OCI-LY3 (cell line): Measurements from ENCODE around the gene EBLN1.

ENCODE experiments used
- EZH2phosphoT487 ChIP-seq: fragments of 200-600 bp; shearing (Covaris generic); IDR thresholded peaks from 2 replicates; pipeline ENCODE4 v1.6.1; 2018; ENCODE audit warnings: antibody characterized with exemption, mixed run types, low read depth
- TF ChIP-seq, protein P1 (sequence below): fragments of 200-600, 300-600 bp; sonication (generic); IDR thresholded peaks from 2 replicates; pipeline ENCODE4 v1.5.1; 2014; ENCODE audit warnings: antibody characterized with exemption, low read length, low read depth

DNA sequence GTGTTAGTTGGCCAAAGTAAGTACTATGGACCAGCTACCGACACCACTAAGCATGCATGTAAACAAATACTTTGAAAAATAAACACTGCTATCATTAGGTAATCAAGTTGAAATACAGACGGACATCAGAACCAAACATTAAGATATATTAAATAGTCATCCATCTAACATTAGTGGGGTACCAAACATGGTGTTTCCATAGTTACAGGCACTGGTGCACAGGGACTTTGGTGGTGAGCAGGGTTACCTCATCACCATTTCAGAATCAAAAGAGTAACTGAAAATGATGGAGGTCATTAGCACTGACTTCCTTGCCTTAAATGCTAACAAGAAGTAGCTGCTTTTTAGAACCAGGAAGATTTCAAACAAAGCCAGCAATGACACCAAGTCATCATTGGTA, 23.9 kb downstream of the EBLN1 start:
- TF ChIP-seq, protein P1, sequence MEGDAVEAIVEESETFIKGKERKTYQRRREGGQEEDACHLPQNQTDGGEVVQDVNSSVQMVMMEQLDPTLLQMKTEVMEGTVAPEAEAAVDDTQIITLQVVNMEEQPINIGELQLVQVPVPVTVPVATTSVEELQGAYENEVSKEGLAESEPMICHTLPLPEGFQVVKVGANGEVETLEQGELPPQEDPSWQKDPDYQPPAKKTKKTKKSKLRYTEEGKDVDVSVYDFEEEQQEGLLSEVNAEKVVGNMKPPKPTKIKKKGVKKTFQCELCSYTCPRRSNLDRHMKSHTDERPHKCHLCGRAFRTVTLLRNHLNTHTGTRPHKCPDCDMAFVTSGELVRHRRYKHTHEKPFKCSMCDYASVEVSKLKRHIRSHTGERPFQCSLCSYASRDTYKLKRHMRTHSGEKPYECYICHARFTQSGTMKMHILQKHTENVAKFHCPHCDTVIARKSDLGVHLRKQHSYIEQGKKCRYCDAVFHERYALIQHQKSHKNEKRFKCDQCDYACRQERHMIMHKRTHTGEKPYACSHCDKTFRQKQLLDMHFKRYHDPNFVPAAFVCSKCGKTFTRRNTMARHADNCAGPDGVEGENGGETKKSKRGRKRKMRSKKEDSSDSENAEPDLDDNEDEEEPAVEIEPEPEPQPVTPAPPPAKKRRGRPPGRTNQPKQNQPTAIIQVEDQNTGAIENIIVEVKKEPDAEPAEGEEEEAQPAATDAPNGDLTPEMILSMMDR = no peak
- TF ChIP-seq EZH2phosphoT487 = no peak
